Stimulated activated CD4-positive, alpha-beta T cell treated with anti-CD3 and anti-CD28 coated beads, Interleukin-12 subunit alpha, Interleukin-12 subunit beta, amount 100 ng/mL, for 48 hours (primary cell): ENCODE measurements around the gene KIAA0930.

Source experiments
- DNase-seq, 3 donors: peaks; one replicate each; pipeline ENCODE4 v3.0.0-alpha.2; 2020; ENCODE audit warnings: low read depth in 2 of 3, low spot score in 1 of 3

The KIAA0930 gene

GRCh38 chr22:45218976-45219375 is 21.7 kb downstream of the KIAA0930 start:
- peak; percentile 17 to 43 (median 39) for DNase-seq

DNA sequence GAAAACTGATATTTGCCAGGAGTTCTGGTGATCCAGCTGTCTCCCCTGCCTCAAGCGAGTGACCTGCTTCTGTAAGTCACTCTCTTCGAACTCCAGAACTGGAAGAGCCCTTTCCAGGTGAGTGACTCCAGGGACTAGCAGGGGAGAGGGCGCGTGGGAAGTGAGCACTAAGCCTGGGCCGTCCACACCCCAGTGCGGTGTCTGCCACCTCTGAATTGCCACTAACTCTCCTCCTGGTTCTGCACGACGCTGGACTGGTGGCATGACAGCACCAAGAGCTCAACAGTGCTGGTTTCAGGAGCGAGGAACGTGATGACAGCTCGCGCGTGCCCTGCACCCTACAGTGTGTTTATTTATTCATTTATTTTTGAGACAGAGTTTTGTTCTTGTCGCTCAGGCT is 22.9 kb downstream of the KIAA0930 start:
- DNase-seq, result no peak

- DNase-seq, result no peak
Measured at GRCh38 chr22:45217345-45217744, 23.3 kb downstream of the KIAA0930 start.

DNA sequence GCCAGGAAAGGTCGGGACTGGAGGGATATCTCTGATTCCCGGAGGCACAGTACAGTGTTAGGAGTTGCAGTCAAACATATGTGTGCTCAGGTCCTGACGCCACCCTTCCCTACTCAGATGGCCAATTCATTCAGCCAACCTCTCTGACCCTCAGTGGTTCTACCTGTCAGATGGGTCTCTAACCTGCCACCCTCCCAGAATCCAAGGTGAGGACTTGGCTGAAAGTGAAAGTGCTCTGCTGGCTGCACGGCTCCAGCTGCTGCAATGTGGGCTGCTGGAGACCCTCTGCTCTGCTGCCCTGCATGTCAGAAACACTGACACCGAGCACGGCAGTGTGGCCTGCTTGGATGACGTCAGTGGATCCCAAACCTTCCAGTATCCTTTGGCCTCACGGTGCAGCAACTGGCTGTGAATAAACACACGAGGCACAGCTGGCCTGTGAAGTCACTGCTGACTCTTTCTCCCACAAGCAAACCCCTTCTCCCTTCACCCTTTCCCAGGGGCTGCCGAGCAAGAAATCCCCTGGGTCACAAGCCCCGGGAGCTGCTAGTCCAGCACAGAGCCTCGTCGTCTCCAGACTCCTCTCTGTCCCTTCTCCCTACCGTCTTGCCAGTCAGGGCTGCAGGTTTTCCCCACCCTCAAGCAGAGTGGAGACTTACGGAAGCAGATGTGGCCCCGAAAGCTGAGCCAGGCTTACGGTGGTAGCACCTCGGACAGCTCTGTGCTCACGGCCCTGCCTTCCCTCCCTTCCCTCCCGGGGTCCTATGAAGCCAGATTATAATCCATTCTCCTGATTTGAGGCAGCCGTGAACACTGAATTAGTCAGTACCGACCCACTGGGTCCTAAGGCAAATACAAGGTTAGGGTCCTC is 24.3 kb downstream of the KIAA0930 start:
- no peak for DNase-seq

GRCh38 chr22:45212992-45213751 is 27.5 kb downstream of the KIAA0930 start:
- DNase-seq, result no peak

GRCh38 chr22:45212306-45212709 is 28.4 kb downstream of the KIAA0930 start:
- no peak for DNase-seq

GRCh38 chr22:45211848-45212247 is 28.8 kb downstream of the KIAA0930 start:
- DNase-seq, result no peak

- no peak for DNase-seq
Measured at GRCh38 chr22:45211435-45211834, 29.3 kb downstream of the KIAA0930 start.

GRCh38 chr22:45210991-45211390 is 29.7 kb downstream of the KIAA0930 start:
- DNase-seq, result no peak

GRCh38 chr22:45210577-45210976 is 30.1 kb downstream of the KIAA0930 start:
- DNase-seq, result no peak

GRCh38 chr22:45210174-45210573 is 30.5 kb downstream of the KIAA0930 start:
- no peak for DNase-seq

DNA sequence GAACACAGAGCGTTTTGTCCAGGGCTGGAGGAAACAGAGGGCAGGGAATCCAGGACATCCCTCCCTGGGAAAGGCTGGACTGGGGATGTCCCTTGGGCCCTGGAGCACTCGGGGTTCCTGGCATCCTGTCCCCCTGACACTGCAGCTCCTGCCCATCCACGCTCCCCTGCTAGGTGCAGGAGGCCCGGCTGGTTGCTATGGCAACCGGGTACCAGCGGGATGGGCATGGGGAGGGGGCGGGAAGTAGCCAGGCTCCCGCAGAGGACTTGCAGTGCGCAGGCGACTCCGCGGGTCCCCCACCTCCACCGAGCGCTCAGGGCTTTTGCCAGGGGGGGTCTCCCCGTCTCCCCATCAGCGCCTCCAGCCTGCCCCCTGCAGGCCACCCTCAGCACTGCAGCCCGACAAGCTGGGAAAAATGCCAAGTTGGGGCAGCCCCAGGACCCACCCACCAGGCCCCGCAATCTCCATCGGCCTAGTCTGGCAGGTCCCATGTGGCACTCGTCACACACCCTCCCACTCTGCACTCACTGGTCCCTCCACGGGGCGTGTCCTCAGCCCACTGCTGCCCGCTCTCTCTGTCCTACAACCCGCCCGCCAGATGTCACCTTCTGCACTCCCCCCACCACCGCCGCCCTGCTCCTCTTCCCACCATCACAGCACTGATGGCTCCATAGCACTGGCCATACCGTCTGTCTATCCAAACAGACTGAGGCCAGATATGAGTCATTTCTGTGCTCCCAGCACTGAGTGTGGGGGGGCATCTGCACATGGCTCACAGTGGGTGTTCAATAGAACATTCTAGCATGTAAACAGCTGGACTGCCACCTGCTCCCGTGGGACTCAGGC is 31.5 kb downstream of the KIAA0930 start:
- DNase-seq, result peak in 2 of 3 donors; percentile 2 to 40

GRCh38 chr22:45208696-45208992 is 32.0 kb downstream of the KIAA0930 start:
- no peak for DNase-seq

DNA sequence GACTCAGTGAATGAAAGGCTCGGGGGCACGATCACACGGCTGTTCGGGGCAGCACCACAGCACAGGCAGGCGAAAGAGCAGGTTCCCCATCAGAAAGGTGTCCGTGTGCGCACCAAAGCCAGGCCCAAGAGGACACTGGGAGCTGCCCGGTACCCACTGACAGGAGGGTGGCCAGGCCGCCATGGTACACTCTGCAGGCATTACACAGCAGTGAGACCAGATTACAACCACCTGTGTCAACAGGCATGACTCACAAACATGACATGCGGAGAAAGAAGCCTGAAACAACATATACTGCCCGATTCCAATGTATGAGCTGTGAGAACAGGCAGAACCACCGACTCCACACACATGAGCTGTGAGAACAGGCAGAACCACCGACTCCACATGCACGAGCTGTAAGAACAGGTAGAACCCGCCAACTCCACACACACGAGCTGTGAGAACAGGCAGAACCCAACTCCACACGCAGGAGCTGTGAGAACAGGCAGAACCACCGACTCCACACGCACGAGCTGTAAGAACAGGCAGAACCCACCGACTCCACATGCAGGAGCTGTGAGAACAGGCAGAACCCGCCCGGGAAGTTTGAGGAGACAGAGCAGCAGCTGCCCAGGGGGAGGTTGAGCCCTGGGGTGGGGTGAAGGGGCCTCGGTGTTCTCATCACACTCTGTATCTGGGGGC is 32.6 kb downstream of the KIAA0930 start:
- DNase-seq, result no peak

- DNase-seq, result no peak
Measured at GRCh38 chr22:45207533-45207932, 33.2 kb downstream of the KIAA0930 start.

DNA sequence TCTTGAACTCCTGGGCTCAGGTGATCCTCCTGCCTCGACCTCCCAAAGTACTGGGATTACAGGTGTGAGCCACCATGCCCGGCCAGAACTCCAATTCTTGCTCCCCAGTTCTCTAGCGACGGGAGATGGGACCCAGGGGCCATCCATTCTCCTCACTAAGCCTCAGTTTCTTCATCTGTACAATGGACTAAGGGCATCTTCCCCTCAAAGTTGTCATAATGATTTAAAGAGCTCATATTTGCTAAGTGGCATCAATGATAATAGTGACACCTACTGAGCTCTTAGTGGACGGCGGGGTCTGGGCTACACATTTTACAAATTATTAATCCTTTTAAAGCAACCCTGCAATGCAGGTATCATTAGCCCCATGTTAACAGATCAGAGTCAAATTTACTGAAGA is 34.5 kb downstream of the KIAA0930 start:
- DNase-seq, result no peak

- DNase-seq, result no peak
Measured at GRCh38 chr22:45205276-45205925, 35.3 kb downstream of the KIAA0930 start.

DNA sequence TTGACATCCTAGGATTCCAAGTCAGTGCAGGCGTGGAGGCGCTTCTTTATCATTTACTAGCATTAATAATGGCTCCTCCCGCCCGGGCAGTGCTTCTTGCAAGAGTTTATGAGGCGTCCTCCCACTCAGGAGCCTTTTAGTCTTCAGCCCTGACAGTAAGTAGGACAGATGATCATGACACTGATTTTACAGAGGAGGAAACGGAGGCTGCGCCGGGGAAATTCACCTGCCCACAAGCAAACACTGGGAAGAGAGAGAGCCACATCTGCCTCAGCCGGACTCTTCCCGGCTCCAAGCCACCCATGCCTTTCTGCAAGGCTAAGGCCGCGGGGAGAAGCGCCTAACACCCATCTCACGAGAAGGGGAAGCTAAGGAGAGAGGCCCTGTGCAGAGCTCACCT is 35.9 kb downstream of the KIAA0930 start:
- no peak for DNase-seq

DNA sequence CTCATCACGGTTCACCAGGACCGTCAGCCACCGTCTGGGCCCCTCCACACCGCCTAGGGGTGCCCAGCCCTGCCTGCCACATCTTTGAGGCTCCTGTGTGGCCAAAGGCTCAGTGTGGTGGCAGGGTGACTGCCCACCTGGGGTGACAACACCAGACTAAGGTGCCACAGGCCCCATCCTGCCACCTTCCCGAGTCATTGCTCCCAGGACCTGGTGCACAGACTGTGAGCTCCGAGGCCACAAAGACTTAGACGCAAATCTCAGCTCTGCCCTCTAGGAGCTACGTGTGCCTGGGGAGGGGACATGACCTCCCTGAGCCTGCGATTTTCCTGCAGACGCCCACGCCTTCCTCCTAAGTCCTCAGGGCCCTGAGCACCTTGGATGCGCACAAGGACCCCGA is 36.5 kb downstream of the KIAA0930 start:
- no peak for DNase-seq

DNA sequence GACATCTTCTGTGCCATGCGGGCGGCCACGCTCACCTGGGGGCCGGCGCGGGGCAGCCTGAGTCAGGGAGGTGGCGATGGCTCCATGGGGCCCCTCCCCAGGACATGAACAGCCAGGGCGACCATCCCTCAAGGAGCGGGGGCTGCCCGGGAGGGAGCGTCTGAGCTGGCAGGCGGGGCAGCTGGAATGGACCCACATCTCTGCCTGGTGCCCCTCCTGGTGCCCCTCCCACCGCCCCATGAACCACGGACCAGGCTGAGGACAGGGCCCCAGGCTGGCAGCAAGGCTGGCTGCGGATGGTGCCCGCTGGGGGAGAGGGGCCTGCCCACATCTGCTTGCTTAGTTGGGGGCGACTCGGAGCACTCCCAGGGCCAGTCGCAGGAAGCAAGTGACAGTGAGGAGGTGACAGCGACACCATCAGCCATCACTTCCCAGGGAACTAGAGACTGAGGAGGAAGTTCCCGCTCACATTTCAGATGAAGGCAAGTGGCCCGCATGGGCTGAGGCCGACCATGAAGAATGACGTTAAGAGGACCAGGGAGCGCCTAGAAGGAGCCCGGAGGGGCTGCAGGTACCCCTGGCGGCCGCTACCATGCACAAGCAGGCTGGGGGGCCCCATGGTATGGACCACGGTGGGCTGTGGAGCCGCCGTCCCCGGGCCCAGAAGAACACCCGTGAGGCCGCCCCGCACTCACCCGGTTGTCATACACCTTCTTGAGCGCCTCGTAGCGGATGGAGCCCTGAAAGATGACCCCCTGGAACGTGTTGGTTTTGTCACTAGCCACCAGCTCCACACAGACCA is 37.3 kb downstream of the KIAA0930 start:
- no peak for DNase-seq
